Fibroblast of skin of back (primary cell): ENCODE results near the gene OR1L1. TPM values are rescaled to one million over a fixed set of nuclear protein-coding genes. Genes with fewer than 3 reads are reported as not detected.

Source experiments
- DNase-seq: peaks from one replicate; pipeline ENCODE4 v3.0.0-alpha.2; 2013
- polyA plus RNA-seq, 2 experiments: library from polyadenylated mRNA; unstranded; fragments of 120-200 nt; gene quantifications; one replicate each; pipeline ENCODE4 v1.2.1, GENCODE V29; 2013; ENCODE audit not compliant: insufficient read length in 2 of 2

OR1L1 gene
- polyA plus RNA-seq (2013, experiment 1 of 2; ENCODE audit: insufficient read length) = not detected
- polyA plus RNA-seq (2013, experiment 2 of 2; ENCODE audit: insufficient read length) = not detected

GRCh38 chr9:122661416-122661815 lies at the start of gene OR1L1:
TSS of gene OR1L1 (plus strand) at chr9:122661716. CDS start at chr9:122661716, 0 bp downstream.
- no peak for DNase-seq

- no peak for DNase-seq
These were observed 47.2 kb upstream of the OR1L1 start, which contains the start of gene OR1Q1 for GRCh38 chr9:122614362-122614761. TSS of gene OR1Q1 (plus strand) at chr9:122614738. CDS start at chr9:122614738, 0 bp downstream.

- no peak for DNase-seq
These were observed 41.5 kb upstream of the OR1L1 start for GRCh38 chr9:122619996-122620395.

GRCh38 chr9:122642226-122642625 lies 19.3 kb upstream of the OR1L1 start:
- DNase-seq = peak; percentile 2

GRCh38 chr9:122656378-122656777 lies 5.1 kb upstream of the OR1L1 start:
- DNase-seq = no peak

GRCh38 chr9:122657527-122657926 lies 4.0 kb upstream of the OR1L1 start, which contains the start of gene OR1B1:
TSS of gene OR1B1 (minus strand) at chr9:122657627.
- no peak for DNase-seq

- DNase-seq = no peak
These were observed 11.0 kb downstream of the OR1L1 start for GRCh38 chr9:122672481-122672880.

- no peak for DNase-seq
These were observed 23.3 kb downstream of the OR1L1 start for GRCh38 chr9:122684851-122685250.

GRCh38 chr9:122695696-122696095 lies 34.2 kb downstream of the OR1L1 start:
- DNase-seq = no peak
